ENCODE data around the gene HCFC1.

Gene HCFC1

GRCh38 chrX:153926858-153927671 lies 44.6 kb downstream of the HCFC1 start:
- Histone ChIP-seq H3K9me3 (ENCODE audit: severe bottlenecking) (no peaks in the 10 kb centered on the region), H3K36me3 (ENCODE audit: low read depth) (no peaks in the 10 kb centered on the region; the same call in 1 of the 2 replicates), H3K4me1 (ENCODE audit: insufficient read depth, poor library complexity, severe bottlenecking) (no peaks in the 10 kb centered on the region), H3K27ac (ENCODE audit: poor library complexity, severe bottlenecking) (peak overlapping the region; percentile 91), H3K4me3 (ENCODE audit: severe bottlenecking) (peak overlapping the region; percentile 63), H3K27me3 (ENCODE audit: insufficient read depth, poor library complexity, severe bottlenecking) (no peaks in the 10 kb centered on the region)
- TF ChIP-seq CTCF (IDR thresholded peaks at IDR 0.05; ENCODE audit: poor library complexity, severe bottlenecking) = no peak
- no peak for DNase-seq (ENCODE audit: low spot score)
- peak; percentile 2; the same call in 1 of the 3 replicates for ATAC-seq (ENCODE audit: low read depth)

GRCh38 chrX:153926552-153926857 lies 45.1 kb downstream of the HCFC1 start:
- ATAC-seq (ENCODE audit: low read depth) (no peak), DNase-seq (ENCODE audit: low spot score) (no peak)
- Histone ChIP-seq H3K27ac (ENCODE audit: poor library complexity, severe bottlenecking) (peak overlapping the region; percentile 91), H3K27me3 (ENCODE audit: insufficient read depth, poor library complexity, severe bottlenecking) (no peaks in the 10 kb centered on the region), H3K36me3 (ENCODE audit: low read depth) (no peaks in the 10 kb centered on the region; the same call in 1 of the 2 replicates), H3K4me3 (ENCODE audit: severe bottlenecking) (no peak overlapping the region), H3K4me1 (ENCODE audit: insufficient read depth, poor library complexity, severe bottlenecking) (no peaks in the 10 kb centered on the region), H3K9me3 (ENCODE audit: severe bottlenecking) (no peaks in the 10 kb centered on the region)
- no peak for TF ChIP-seq CTCF (IDR thresholded peaks at IDR 0.05; ENCODE audit: poor library complexity, severe bottlenecking)

- Histone ChIP-seq H3K9me3 (ENCODE audit: severe bottlenecking) (no peaks in the 10 kb centered on the region), H3K27me3 (ENCODE audit: insufficient read depth, poor library complexity, severe bottlenecking) (no peaks in the 10 kb centered on the region), H3K27ac (ENCODE audit: poor library complexity, severe bottlenecking) (peak within 1 kb of the TSS; percentile 91), H3K4me3 (ENCODE audit: severe bottlenecking) (no peak within 1 kb of the TSS), H3K4me1 (ENCODE audit: insufficient read depth, poor library complexity, severe bottlenecking) (no peaks in the 10 kb centered on the region), H3K36me3 (ENCODE audit: low read depth) (no peaks in the 10 kb centered on the region; the same call in 1 of the 2 replicates)
- TF ChIP-seq CTCF (IDR thresholded peaks at IDR 0.05; ENCODE audit: poor library complexity, severe bottlenecking) = no peak
- ATAC-seq (ENCODE audit: low read depth) (no peak), DNase-seq (ENCODE audit: low spot score) (no peak)
Measured at GRCh38 chrX:153925739-153926551, 45.7 kb downstream of the HCFC1 start, which contains the start of gene ARHGAP4. Gene ARHGAP4, minus strand, starts transcription at chrX:153926264. Its CDS starts 62 bp downstream, at chrX:153926202.

GRCh38 chrX:153925387-153925738 lies 46.3 kb downstream of the HCFC1 start:
- Histone ChIP-seq H3K36me3 (ENCODE audit: low read depth) (no peaks in the 10 kb centered on the region), H3K9me3 (ENCODE audit: severe bottlenecking) (no peaks in the 10 kb centered on the region), H3K27ac (ENCODE audit: poor library complexity, severe bottlenecking) (no peak overlapping the region), H3K4me1 (ENCODE audit: insufficient read depth, poor library complexity, severe bottlenecking) (no peaks in the 10 kb centered on the region), H3K4me3 (ENCODE audit: severe bottlenecking) (no peak overlapping the region), H3K27me3 (ENCODE audit: insufficient read depth, poor library complexity, severe bottlenecking) (no peaks in the 10 kb centered on the region)
- TF ChIP-seq CTCF (IDR thresholded peaks at IDR 0.05; ENCODE audit: poor library complexity, severe bottlenecking) = no peak
- DNase-seq (ENCODE audit: low spot score) = no peak
- ATAC-seq (ENCODE audit: low read depth) = no peak
